B cell (primary cell): ENCODE data around the gene DENND1A.

ENCODE experiments used
- EZH2 ChIP-seq: IDR thresholded peaks from 2 replicates; pipeline ENCODE4 v1.6.1; 2012; ENCODE audit warnings: borderline replicate concordance, low read depth, mild to moderate bottlenecking, moderate library complexity, low read length; ENCODE audit not compliant: insufficient read depth, poor library complexity, severe bottlenecking
- TF ChIP-seq, protein P1 (sequence below): fragments of 200-600 bp; IDR thresholded peaks from one replicate; pipeline ENCODE4 v1.8.0; 2022; ENCODE audit warnings: antibody characterized with exemption, mild to moderate bottlenecking

DNA sequence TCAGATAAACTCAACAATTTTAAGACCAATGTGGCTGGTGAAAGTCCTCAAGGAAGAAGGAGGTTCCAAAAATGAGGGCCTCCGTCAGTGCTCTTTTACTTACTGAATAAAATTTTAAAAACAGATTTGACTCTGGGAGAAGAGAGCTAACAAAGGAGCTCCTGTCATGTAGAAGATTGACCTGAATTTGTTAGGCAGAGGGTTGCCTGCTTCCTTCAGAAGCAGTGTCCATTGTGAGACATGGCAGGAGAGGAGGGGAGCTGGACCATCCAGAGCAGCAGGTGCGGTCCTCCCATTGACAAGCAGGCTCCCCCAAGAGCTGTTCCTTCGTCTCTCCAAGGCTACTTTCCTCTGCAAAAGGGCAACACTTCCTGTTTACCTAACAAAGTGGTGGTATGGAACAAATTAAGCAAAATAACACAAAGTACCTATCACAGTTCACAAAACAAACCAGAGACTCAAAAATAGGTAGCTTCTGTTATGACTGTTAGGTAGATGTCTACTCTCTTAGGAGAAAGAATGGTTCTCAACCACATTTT lies 238.1 kb downstream of the DENND1A start:
- TF ChIP-seq, protein P1, sequence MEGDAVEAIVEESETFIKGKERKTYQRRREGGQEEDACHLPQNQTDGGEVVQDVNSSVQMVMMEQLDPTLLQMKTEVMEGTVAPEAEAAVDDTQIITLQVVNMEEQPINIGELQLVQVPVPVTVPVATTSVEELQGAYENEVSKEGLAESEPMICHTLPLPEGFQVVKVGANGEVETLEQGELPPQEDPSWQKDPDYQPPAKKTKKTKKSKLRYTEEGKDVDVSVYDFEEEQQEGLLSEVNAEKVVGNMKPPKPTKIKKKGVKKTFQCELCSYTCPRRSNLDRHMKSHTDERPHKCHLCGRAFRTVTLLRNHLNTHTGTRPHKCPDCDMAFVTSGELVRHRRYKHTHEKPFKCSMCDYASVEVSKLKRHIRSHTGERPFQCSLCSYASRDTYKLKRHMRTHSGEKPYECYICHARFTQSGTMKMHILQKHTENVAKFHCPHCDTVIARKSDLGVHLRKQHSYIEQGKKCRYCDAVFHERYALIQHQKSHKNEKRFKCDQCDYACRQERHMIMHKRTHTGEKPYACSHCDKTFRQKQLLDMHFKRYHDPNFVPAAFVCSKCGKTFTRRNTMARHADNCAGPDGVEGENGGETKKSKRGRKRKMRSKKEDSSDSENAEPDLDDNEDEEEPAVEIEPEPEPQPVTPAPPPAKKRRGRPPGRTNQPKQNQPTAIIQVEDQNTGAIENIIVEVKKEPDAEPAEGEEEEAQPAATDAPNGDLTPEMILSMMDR: no peak
- TF ChIP-seq EZH2: no peak
